ENCODE data around the gene TP73. TPM values are rescaled to one million over a fixed set of nuclear protein-coding genes. Genes with fewer than 3 reads are reported as not detected.
A peak's percentile ranks its signal among the peaks of the same experiment; 100 is the strongest.

Gene TP73
- total RNA-seq, 1 donor from 2014 or later = 3.7 TPM

- no peak for DNase-seq (ENCODE audit: low spot score)
Observed at GRCh38 chr1:3653286-3653618, 936 bp downstream of the TP73 start.

- no peak for DNase-seq (ENCODE audit: low spot score)
Observed at GRCh38 chr1:3654549-3655281, 2.4 kb downstream of the TP73 start.

- DNase-seq (ENCODE audit: low spot score) = no peak
Observed at GRCh38 chr1:3656450-3657095, 4.3 kb downstream of the TP73 start.

DNA sequence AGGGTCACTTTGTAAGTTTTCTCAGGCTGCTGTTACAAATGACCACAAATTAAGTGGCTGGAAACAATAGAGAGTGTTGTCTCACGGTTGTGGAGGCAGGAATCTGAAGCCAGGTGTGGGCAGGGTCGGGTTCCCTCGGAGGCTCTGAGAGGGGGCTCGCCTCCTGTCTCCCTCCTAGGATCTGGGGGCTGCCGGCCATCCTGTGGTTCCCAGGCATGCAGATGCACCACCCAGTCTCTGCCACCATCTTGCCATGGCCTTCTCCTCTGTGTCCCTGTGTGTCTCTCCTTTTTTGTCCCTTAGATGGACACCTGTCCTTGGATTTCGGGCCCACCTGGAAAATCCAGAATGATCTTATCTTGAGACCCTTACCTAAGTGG, 4.8 kb downstream of the TP73 start:
- no peak for DNase-seq (ENCODE audit: low spot score)

- DNase-seq (ENCODE audit: low spot score) = no peak
Observed at GRCh38 chr1:3657578-3658230, 5.4 kb downstream of the TP73 start.

GRCh38 chr1:3658231-3658615, 5.9 kb downstream of the TP73 start:
- DNase-seq (ENCODE audit: low spot score) = no peak

- DNase-seq (ENCODE audit: low spot score) = no peak
Observed at GRCh38 chr1:3659093-3659492, 6.8 kb downstream of the TP73 start.

DNA sequence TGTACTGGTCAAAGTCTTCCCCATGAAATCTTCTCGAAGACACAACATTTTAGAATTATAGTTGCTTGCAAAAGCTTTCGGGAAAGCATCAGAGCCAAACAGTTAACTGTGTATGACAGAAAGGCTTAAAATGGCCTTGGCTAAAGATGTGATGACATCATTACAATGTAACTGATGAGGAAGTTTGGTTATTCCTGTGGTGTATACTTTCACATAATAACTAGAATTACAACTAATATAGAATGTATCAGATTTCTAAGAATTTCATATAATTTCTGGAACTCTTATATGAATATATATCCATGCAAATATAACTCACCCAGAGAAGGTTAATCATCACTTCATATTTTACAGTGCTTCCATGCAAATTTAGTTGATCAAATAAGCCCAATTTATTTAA, 8.4 kb downstream of the TP73 start:
- no peak for DNase-seq (ENCODE audit: low spot score)

DNA sequence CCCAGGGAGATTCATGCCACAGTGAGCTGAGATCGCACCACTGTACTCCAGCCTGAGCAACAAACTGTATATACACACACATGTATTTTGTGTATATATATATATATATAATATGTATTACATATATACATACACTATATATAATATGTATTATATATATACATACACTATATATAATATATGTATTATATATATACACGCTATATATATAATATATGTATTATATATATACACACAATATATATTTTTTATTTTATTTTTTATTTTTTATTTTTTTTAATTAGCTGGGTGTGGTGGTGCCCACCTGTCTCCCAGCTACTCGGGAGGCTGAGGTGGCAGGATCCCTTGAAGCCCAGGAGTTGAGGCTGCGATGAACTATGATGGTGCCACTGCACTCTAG, 9.3 kb downstream of the TP73 start:
- no peak for DNase-seq (ENCODE audit: low spot score)

- DNase-seq (ENCODE audit: low spot score) = no peak
Observed at GRCh38 chr1:3662080-3662671, 9.9 kb downstream of the TP73 start.

- DNase-seq (ENCODE audit: low spot score) = no peak
Observed at GRCh38 chr1:3663999-3664699, 11.8 kb downstream of the TP73 start.

- DNase-seq (ENCODE audit: low spot score) = no peak
Observed at GRCh38 chr1:3664700-3665375, 12.5 kb downstream of the TP73 start.

DNA sequence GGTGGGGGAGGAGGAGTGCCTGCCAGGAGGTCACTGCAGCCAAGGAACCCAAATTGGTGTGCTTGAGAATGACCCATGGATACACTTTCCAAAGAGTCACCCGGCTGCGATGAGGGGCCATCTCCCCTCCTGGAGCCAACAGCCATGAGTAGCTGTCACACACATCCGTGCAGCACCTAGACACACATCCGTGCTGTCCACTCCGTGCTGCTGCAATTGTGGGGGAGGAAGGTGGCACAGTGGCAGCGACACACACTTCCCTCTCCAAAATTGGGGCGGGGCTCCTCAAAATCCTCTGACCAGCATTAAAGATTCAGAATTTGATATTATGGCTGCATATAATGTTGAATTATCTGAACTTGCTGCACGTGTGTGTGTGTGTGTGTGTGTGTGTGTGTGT, 15.8 kb downstream of the TP73 start:
- DNase-seq (ENCODE audit: low spot score) = no peak

DNA sequence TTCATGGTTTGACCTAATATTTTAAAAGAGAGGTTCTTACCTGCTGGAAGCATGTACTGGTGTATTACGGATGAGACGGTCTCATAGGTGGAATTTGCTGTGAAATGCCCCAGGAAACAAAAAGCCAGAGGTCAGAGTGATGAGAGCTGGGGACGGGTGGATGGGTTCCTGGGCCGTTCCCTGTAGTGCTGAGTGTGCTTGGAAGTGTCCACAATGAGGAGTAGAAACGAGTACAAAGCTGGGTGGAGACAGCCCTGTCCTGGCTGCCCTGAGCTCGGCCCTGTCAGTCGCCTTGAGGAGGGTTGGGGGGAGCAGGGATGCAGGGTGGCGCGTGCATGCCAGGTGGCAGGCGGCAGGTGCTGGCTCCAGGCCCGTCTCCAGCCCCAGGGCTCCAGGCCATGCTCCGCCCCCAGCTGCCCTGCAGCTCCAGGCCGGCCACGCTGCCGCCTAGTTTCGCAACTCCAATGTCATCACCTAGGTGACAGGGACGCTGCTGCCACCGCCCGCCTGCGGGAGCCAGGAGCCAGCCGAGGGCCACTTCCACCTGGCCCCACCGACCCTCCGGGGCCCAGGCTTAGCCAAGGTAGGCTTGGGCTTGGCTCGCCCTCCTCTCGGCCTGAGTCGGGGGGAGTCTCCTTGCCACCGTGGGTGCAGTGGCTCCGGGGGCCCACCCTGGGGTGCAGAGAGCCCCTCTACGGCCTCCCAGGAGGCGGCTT, 16.4 kb downstream of the TP73 start:
- peak; percentile 83 for DNase-seq (ENCODE audit: low spot score)

- DNase-seq (ENCODE audit: low spot score) = no peak
Observed at GRCh38 chr1:3669421-3669821, 17.1 kb downstream of the TP73 start.

DNA sequence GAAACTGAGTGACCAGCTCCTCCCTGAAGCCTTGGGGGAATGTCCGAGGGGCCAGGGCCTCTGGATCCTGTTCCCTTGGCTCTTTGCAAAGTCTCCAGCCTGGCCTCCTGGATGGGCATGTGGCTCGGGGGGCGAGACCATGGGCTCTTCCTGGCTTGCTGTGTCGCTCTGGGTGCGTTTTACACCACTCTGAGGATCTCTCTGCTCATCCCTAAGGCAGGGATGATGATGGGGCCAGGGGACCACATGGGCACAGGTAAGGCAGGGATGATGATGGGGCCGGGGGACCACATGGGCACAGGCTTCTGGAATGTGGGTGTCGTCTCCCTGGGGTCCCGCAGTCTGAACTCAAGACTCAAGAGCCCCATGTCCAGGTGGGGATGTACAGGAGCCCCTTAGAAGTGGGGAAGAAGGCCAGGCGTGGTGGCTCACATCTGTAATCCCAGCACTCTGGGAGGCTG, 17.7 kb downstream of the TP73 start:
- DNase-seq (ENCODE audit: low spot score) = no peak

DNA sequence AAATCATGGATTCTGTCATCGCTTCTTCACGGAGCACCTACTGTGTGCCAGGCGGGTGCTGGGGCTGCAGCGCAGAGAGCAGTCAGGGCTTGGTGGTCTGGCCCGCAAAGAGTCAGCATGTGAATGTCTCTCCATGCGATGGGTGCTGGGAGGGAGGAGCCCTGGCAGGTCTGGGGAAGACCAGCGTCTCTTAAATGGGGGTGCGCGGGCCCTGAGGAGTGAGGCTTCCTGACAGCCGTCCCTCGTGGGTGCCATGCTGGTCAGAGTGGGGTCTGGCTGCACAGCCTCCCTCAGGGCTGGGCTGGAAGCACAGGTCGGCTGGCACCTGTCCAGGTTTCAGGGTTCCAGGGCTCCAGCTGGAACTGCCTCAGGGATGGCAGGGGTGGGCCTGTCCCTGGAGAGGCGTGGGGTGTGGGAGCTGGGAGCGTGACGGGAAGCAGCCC, 18.5 kb downstream of the TP73 start:
- DNase-seq (ENCODE audit: low spot score) = no peak

GRCh38 chr1:3671371-3672180, 19.3 kb downstream of the TP73 start:
- no peak for DNase-seq (ENCODE audit: low spot score)

DNA sequence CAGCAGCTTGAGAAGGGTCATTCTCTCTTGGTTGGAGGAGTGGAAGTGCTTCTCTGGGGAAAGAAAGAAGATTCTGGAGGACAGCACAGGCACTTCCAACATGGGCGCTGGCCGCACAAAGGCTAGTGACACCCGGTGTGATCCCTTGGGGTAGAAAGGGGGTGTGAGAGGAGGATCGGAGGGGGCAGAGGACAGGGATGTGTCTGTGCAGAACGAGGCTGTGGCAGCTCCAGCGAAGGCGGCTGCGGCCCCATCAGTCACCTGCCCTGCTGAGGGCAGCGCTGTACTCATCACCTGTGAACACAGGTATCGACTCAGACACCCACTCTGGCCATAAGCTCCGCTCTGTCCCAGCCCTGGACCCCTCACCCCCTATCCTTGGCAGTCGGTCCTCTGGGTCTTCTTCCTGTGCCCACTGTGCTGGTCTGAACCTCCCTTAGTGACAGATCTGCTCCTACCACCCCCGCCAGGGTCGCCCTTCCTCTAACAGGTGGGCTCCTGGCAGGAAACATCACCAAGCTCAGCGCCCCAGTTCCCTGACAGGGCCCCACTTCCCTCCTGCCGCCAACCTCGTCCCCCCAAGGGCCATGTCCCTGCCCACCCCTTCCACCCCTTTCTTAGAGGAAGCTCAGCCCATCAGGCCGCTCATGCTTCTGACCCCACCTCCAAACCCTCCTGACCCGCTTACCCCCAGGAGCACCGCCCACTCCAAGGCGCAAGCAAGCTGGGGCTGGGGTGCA, 20.1 kb downstream of the TP73 start:
- no peak for DNase-seq (ENCODE audit: low spot score)
